Upper lobe of left lung (tissue), 6 donors: ENCODE results near the gene CYP51A1. TPM values are rescaled to one million over a fixed set of nuclear protein-coding genes. Genes with fewer than 3 reads are reported as not detected.
"Not testable (repeated sequence)": the region's sequence is repeated elsewhere in the genome, so short reads cannot be mapped to it uniquely, and the experiment has no call there.

Experiments used
- ATAC-seq, 2 donors: fragments of 200-7000 bp; cut with Tn5 transposase; one replicate each; pipeline ENCODE4 v1.9.1; 2022; ENCODE audit warnings: mild to moderate bottlenecking in 2 of 2, moderate library complexity in 2 of 2; ENCODE audit not compliant: low FRiP score in 2 of 2
- DNase-seq, 2 donors: peaks; one replicate each; pipeline ENCODE4 v3.0.0-alpha.2; 2019 to 2020
- H3K27ac ChIP-seq, 4 donors: fragments of 200-600 bp; sonication (generic); one replicate each; pipeline ENCODE4 v1.5.1; 2016 to 2019
- H3K27me3 ChIP-seq, 4 donors: fragments of 200-600 bp; sonication (generic); one replicate each; pipeline ENCODE4 v1.5.1; 2017 to 2019
- H3K36me3 ChIP-seq, 4 donors: fragments of 200-600 bp; sonication (generic); one replicate each; pipeline ENCODE4 v1.5.1; 2016 to 2019
- H3K4me1 ChIP-seq, 4 donors: fragments of 200-600 bp; sonication (generic); one replicate each; pipeline ENCODE4 v1.5.1; 2018 to 2019
- H3K4me3 ChIP-seq, 4 donors: fragments of 200-600 bp; sonication (generic); one replicate each; pipeline ENCODE4 v1.5.1; 2017 to 2019; ENCODE audit warnings: mild to moderate bottlenecking in 2 of 4, moderate library complexity in 1 of 4
- H3K9me3 ChIP-seq, 4 donors: fragments of 200-600 bp; sonication (generic); one replicate each; pipeline ENCODE4 v1.5.1; 2018 to 2019
- EP300 ChIP-seq, 4 donors: sonication (generic); formaldehyde crosslinking; IDR thresholded peaks; one replicate each; pipeline ENCODE4 v1.5.1; 2017; ENCODE audit warnings: antibody characterized with exemption in 4 of 4, control low read depth in 2 of 4
- POLR2A ChIP-seq, 4 donors: fragments of 450-650 bp; IDR thresholded peaks; one replicate each; pipeline ENCODE4 v1.5.1; 2016 to 2017; ENCODE audit warnings: antibody characterized with exemption in 4 of 4, mild to moderate bottlenecking in 2 of 4
- POLR2AphosphoS5 ChIP-seq, 2 donors: sonication (generic); formaldehyde crosslinking; IDR thresholded peaks; one replicate each; pipeline ENCODE4 v1.5.1; 2017; ENCODE audit warnings: antibody characterized with exemption in 2 of 2
- WGBS, 2 donors: methylation state at CpG; one replicate each; pipeline ENCODE4 v1.1.5; 2017 to 2018; 5-methylcytosine and 5-hydroxymethylcytosine counted together
- total RNA-seq, 6 donors: library from RNA; depleted of rRNA in 4 of 6; stranded (reverse); fragments of >200 nt in 4 of 6; gene quantifications; one replicate each; pipeline versions ENCODE4 v1.1.0 to v1.2.1, GENCODE V29; 2016 to 2021
- TF ChIP-seq, protein P1 (sequence below), 6 experiments: fragments of 450-650 bp in 4 of 6; fragments of 200-600 bp in 2 of 6; sonication (generic) in 2 of 6; IDR thresholded peaks; one replicate each; pipeline ENCODE4 v1.5.1; 2016 to 2019; ENCODE audit warnings: antibody characterized with exemption in 6 of 6
- donor health status: DM: no; HTN: no; CAD: no; lungs with moderate emphysema.
- donor health status: DM: no; HTN: yes; CAD: no; lungs with severe emphysema.

The CYP51A1 gene
- total RNA-seq, 6 donors from 2014 or later: 26.2 to 213 (median 148) TPM

DNA sequence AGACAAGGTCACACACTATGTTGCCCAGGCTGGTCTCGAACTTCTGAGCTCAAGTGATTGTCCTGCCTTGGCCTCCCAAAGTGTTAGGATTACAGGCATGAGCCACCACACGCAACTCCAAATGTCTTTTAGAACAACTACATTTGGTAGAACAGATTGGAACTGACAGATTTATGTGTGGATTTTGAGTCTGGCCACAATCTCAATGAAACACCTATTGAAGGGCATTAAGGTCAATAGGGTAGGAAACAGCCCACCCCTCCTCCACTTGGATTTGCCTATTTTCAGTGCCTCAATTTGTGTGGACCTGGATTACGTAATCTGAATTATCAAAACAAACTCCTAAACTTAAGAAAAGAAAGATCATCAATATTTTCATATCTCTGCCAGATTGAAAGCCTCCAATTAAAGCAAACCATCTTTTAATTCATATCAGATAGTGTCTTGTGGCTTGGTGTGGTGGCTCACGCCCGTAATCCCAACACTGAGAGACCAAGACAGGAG lies 15.5 kb upstream of the CYP51A1 start:
- Histone ChIP-seq H3K4me3 (no peak overlapping the region), H3K9me3 (no peaks in the 10 kb centered on the region), H3K4me1 (no peaks in the 10 kb centered on the region), H3K27me3 (no peaks in the 10 kb centered on the region), H3K27ac (no peak overlapping the region), H3K36me3 (no peaks in the 10 kb centered on the region)
- 96% methylated on average over 5 of the region's 5 CpGs for WGBS, 2 donors
- no peak for ATAC-seq
- no peak for TF ChIP-seq POLR2A (IDR thresholded peaks at IDR 0.05)
- no peak for TF ChIP-seq POLR2AphosphoS5 (IDR thresholded peaks at IDR 0.05)
- TF ChIP-seq EP300 (IDR thresholded peaks at IDR 0.05): no peak
- no peak for DNase-seq

DNA sequence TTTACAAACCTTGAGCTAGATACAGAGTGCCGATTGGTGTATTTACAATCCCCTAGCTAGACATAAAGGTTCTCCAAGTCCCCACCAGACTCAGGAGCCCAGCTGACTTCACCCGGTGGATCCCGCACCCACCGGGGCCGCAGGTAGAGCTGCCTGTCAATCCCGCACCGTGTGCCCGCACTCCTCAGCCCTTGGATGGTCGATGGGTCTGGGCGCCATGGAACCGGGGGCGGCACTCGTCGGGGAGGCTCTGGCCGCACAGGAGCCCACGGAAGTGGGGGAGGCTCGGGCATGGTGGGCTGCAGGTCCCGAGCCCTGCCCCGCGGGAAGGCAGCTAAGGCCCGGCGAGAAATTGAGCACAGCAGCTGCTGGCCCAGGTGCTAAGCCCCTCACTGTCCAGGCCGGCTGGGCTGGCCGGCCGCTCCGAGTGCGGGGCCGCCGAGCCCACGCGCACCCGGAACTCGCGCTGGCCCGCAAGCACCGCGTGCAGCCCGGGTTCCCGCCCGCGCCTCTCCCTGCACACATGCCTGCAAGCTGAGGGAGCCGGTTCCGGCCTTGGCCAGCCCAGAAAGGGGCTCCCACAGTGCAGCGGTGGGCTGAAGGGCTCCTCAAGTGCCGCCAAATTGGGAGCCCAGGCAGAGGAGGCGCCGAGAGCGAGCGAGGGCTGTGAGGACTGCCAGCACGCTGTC lies 9.1 kb upstream of the CYP51A1 start:
- 96 to 98% methylated on average over 16 to 44 of the region's 50 CpGs for WGBS, 2 donors
- H3K27ac ChIP-seq, H3K9me3 ChIP-seq, H3K4me3 ChIP-seq, H3K4me1 ChIP-seq, ATAC-seq, H3K27me3 ChIP-seq, H3K36me3 ChIP-seq: not testable (repeated sequence)
- DNase-seq: peak in 1 of 2 donors; percentile 66

DNA sequence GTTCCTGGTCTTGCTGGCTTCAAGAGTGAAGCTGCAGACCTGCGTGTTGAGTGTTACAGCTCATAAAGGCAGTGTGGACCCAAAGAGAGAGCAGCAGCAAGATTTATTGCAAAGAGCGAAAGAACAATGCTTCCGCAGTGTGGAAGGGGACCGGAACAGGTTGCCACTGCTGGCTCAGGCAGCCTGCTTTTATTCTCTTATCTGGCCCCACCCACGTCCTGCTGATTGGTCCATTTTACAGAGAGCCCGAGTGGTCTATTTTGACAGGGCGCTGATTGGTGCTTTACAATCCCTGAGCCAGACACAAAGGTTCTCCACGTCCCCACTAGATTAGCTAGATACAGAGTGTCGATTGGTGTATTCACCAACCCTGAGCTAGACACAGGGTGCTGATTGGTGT lies 8.5 kb upstream of the CYP51A1 start:
- not testable (repeated sequence) for H3K4me3 ChIP-seq, DNase-seq, H3K4me1 ChIP-seq, H3K9me3 ChIP-seq, H3K36me3 ChIP-seq, H3K27me3 ChIP-seq, H3K27ac ChIP-seq, ATAC-seq
- 87 to 97% methylated on average over 9 of the region's 9 CpGs for WGBS, 2 donors

DNA sequence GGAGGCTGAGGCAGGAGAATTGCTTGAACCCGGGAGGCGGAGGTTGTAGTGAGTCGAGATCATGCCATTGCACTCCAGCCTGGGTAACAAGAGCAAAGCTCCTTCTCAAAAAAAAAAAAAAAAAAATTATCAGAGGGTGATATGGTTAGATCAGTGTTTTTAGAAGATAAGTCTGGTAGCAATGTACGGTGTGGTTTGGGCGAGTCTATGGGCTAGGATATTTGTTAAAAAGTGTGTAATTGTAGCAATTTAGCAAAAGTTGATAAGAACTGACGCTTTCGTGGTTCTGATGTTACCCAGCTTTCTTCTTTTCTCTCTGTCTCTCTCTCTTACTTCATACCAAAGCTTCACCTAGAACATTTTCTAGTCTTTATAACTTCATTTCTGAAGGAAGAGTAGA lies 6.9 kb upstream of the CYP51A1 start:
- WGBS, 2 donors: 88 to 97% methylated on average over 7 of the region's 7 CpGs
- Histone ChIP-seq H3K27ac (no peak overlapping the region), H3K27me3 (no peaks in the 10 kb centered on the region), H3K4me3 (no peak overlapping the region), H3K36me3 (no peaks in the 10 kb centered on the region), H3K4me1 (no peaks in the 10 kb centered on the region), H3K9me3 (no peaks in the 10 kb centered on the region)
- TF ChIP-seq, protein P1, sequence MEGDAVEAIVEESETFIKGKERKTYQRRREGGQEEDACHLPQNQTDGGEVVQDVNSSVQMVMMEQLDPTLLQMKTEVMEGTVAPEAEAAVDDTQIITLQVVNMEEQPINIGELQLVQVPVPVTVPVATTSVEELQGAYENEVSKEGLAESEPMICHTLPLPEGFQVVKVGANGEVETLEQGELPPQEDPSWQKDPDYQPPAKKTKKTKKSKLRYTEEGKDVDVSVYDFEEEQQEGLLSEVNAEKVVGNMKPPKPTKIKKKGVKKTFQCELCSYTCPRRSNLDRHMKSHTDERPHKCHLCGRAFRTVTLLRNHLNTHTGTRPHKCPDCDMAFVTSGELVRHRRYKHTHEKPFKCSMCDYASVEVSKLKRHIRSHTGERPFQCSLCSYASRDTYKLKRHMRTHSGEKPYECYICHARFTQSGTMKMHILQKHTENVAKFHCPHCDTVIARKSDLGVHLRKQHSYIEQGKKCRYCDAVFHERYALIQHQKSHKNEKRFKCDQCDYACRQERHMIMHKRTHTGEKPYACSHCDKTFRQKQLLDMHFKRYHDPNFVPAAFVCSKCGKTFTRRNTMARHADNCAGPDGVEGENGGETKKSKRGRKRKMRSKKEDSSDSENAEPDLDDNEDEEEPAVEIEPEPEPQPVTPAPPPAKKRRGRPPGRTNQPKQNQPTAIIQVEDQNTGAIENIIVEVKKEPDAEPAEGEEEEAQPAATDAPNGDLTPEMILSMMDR (IDR thresholded peaks at IDR 0.05): no peak
- TF ChIP-seq POLR2A (IDR thresholded peaks at IDR 0.05): no peak
- no peak for TF ChIP-seq EP300 (IDR thresholded peaks at IDR 0.05)
- TF ChIP-seq POLR2AphosphoS5 (IDR thresholded peaks at IDR 0.05): no peak
- DNase-seq (no peak), ATAC-seq (no peak)

DNA sequence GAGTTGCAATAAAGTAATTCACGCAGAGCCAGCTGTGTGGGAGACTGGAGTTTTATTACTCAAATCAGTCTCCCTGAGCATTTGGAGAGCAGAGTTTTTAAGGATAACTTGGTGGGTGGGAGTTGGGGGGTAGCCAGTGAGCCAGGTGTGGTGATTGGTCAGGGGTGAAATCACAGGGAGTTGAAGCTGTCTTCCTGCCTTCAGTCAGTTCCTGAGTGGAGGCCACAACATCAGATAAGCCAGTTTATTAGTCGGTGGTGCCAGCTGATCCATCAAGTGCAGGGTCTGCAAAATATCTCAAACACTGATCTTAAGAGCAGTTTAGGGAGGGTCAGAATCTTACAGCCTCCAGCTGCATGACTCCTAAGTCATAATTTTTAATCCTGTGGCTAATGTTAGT lies 3.3 kb upstream of the CYP51A1 start:
- WGBS, 2 donors: 38 to 42% methylated on average over 2 of the region's 2 CpGs
- H3K4me3 ChIP-seq: no peak overlapping the region
- no peak for DNase-seq
- no peak for ATAC-seq
- TF ChIP-seq POLR2A (IDR thresholded peaks at IDR 0.05): no peak
- TF ChIP-seq EP300 (IDR thresholded peaks at IDR 0.05): no peak
- TF ChIP-seq, protein P1 (IDR thresholded peaks at IDR 0.05): no peak
- TF ChIP-seq POLR2AphosphoS5 (IDR thresholded peaks at IDR 0.05): no peak
- no peak overlapping the region for H3K27ac ChIP-seq
- H3K27me3 ChIP-seq: no peaks in the 10 kb centered on the region
- no peaks in the 10 kb centered on the region for H3K36me3 ChIP-seq
- peaks cover 8 to 21% (median 11%) of the 10 kb centered on the region in 4 donors for H3K4me1 ChIP-seq
- no peaks in the 10 kb centered on the region for H3K9me3 ChIP-seq

DNA sequence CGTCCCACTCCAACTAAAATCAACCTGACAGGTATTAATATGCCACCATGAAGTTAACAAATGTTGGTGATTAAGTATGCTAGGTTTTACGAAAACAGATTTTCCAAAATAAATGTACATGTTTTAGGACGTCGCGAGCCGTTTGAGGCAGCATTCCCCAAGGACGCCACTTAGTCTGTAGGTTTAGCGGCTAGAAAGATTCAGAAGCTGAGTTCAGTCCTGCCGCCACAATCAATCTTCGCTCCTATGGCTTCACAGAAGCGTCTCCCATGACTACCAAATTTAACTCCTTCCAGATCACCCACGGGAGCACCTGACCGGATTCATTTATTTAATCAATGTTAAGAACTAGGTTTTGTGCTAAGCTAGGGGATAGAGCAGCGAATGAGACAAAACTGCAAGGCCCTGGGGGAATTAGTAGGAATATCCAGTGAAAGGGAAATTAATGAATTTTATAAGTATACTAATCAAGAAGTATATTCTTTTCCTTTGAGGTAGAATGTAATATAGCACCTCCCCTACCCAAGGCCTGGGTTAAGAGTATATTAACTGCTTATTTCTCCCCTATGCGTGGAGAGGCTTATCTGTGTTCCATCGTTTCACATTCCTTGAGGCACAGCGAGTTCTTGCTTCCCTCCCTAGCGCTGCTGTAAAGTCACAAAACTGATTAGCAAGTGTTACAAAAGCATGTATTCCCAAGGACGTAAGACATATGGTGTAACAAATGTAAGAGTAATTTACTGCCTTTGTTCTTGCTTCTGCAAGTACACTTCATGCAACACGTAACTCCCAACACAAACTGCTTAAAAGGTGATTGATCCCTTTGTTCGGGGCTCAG lies 994 bp upstream of the CYP51A1 start:
- Histone ChIP-seq H3K27me3 (no peaks in the 10 kb centered on the region), H3K4me3 (peak overlapping the region; percentile 80 to 95 (median 92)), H3K4me1 (peaks cover 16 to 29% (median 17%) of the 10 kb centered on the region in 4 donors), H3K9me3 (no peaks in the 10 kb centered on the region), H3K27ac (peak overlapping the region; percentile 90 to 97 (median 94)), H3K36me3 (peaks cover 0 to 7% (median 1%) of the 10 kb centered on the region in 4 donors)
- TF ChIP-seq POLR2A (IDR thresholded peaks at IDR 0.05) (no peak), EP300 (IDR thresholded peaks at IDR 0.05) (no peak), POLR2AphosphoS5 (IDR thresholded peaks at IDR 0.05) (no peak)
- TF ChIP-seq, protein P1 (IDR thresholded peaks at IDR 0.05): no peak
- DNase-seq: no peak
- 27 to 31% methylated on average over 21 of the region's 21 CpGs for WGBS, 2 donors
- ATAC-seq: no peak
